Activated CD4-positive, alpha-beta T cell treated with anti-CD3 and anti-CD28 coated beads, Interleukin-2, amount 50 U/mL, for 24 hours (primary cell): Measurements from ENCODE around the gene CPM.
A peak's percentile ranks its signal among the peaks of the same experiment; 100 is the strongest.

Experiments used
- DNase-seq, 2 donors: peaks; one replicate each; pipeline ENCODE4 v3.0.0-alpha.2; 2020; ENCODE audit warnings: low read depth in 1 of 2, low spot score in 1 of 2

The CPM gene

DNA sequence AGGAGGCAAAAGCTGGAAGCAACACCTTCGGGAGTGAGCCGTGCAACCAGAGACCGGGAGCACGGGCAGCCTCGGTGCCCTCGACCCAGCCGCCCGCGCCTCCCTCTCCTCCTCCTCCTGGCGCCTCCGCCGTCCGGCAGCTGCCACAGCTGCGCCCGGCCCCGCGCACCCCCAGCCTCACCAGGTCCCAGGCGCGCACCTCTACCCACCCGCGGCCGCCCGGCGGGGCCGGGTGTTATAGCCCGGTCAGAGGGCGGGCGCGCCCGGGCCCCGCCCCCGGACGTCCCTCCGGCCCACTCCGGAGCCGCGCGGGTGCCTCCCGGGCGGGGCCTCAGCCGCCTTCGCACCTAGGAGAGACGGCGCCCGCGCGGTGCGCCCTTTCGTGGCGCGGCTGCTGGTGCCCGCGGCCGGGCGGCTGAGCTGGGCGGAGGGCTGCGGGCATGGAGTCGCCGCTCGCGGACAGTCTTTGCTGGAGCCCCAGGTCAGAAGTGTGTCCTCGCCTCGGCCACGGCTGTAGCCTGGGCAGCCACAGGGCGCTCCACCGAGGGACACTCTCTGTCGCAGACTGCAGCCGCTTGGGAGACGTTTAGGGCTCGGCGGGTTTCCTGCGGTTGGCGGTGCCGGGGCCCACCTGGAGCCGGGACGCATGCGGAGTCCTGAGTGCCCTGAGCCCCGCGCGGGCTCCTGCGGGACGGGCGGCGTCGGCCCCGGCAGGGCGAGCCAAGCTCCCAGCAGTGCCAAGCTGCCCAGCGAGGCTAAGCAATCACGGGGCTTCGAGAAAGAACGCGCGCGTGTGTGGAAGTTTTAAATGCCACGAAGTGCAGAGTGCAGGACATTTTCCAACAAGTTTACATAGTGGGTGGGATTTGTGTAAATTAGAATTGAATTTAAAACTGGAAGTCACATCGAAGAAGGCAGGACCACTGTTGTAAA lies at the start of gene CPM:
Gene CPM, minus strand, starts transcription at position 211 of the 933 bp plus-strand sequence. CDS start 334 bp downstream, outside the sequence.
- peak; percentile 48 to 66 for DNase-seq

DNA sequence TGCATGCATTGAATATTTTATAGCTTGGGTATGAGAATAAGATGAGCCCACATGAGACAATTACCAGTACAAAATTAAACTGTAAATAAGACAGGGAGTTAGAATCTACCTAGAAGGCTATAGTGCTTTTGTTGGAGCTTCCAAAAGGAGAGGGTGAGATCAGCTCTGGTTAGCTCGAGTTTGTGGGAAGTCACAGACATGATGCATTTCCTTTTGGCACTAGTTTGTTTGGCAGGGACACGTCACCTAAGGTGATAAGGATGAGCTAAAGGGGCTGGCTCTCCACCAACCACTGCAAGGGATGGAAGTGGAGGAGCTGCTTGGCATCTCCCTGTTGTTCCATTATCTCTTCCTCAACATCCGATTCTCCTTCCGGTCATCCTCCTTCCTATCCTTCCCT lies 48.5 kb upstream of the CPM start:
- DNase-seq: no peak

DNA sequence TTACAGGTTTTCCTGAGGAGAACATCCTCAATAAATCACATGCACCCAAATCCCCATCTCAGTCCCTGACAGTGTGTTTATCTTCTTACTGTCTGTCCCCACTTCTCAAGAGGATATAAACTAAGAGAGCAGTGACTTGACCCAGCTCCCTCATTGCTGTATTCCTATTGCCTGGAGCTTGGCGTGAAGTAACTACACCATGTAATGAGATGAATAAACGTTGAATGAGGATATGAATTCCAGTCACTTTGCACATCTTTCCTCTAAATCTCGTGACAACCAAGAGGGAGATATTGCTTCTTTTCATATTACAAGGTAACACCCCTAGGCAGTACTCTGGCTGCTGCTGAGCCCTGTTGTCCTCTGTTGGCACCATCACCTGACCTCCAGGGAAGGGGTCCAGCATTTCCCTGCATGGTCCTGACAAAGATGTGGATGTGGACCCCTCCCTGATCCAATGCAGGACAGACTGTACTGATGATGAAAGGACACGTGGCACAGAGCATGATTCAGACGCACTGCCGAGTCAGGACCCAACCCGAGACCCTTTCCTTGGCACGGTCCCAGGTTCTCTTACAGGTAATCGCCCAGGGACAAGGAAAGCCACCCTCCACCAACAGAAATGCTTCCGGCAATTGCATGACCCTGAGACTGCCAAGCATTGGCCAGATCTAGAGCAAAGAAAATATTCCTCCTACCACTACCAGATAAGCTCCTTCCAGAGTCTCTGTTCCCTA lies 47.7 kb upstream of the CPM start:
- no peak for DNase-seq

DNA sequence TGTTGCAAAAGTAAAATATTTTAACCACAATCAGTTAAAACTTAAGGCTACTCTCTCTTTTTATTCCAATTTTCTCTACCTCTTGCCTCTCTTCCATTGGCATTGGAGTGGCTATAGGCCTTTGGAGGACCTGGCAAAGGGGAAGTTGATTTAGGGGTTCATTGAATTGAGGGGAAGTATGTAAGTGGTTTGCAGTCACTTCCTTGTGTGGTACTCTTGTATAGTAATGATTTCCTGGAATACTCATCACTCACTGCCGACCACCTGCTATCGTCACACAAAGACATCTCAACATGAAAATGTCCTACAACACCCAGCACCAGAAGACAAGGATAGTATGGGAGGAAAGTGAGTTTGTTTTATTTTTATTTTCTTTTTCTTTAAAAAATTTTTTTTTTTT lies 45.7 kb upstream of the CPM start:
- no peak for DNase-seq

DNA sequence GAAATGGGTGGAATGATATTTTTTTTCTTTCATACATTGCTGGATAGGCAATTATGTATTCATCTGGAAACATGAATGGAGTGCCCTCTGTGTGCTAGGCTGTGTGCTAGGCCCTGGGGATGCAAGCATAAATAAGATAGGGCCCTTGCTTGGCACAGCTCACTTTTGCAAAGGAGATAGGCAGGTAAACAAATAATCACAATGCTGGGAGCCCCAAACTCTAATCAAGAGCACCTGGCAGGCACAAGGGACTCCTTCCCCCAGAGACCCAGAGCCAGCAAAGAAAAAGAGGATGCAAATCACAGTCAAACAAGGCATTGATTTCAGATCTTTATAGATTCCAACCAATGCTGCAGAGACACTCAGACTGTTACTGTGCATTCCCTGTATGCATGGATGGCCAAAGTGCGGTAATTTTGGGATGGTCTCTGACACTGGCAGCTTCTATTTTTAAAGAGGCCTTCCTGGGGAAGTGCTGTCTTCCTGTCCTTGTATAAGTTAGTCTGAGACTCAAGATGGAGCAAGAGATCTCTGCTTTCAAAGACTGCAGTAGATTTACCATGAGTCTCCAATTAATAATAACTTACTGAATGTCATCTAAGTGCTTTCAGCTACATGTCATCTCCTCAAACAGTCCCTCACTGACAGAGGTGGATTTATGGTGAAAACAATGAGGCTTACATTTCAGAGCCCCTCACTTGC lies 45.1 kb upstream of the CPM start:
- DNase-seq: no peak

DNA sequence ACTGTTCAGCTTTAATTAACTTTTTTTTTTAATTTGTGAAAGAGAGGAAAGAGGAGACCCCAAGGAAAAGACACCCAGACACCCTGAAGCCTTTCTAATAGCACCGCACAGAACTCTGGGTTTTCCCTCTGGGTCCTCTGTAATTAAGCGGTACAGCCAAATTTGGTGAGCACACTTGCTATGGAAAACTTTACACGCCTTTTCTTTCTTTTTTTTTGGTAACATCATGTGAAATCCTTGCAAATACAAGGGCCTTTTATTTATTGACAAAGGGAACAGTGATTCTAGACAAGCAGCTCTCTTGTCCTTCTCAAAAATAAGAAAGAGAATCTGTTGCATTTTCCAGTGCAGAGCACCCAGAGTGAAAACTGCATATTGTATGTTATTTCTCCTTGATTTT lies 44.4 kb upstream of the CPM start:
- no peak for DNase-seq

DNA sequence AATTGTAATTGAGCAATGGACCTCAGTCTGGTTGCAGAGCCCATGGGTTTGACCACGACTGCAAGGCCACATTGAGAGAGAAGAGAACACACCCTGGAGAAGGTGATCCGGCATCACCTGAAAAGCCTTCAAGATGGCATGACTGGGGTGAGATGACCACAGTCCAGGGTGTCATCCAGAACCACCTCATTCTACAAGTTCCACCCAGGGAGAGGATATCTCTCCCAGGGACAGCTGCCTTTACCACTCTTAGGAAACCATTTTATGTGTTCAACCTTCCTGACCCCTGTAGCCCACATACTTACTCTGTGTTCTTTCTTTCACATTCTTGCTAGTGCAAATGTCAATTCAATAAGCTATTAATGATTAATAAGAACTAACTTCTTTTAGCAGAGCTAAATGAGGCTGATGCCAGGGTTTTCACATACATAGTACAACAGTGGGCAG lies 43.4 kb upstream of the CPM start:
- DNase-seq: no peak

DNA sequence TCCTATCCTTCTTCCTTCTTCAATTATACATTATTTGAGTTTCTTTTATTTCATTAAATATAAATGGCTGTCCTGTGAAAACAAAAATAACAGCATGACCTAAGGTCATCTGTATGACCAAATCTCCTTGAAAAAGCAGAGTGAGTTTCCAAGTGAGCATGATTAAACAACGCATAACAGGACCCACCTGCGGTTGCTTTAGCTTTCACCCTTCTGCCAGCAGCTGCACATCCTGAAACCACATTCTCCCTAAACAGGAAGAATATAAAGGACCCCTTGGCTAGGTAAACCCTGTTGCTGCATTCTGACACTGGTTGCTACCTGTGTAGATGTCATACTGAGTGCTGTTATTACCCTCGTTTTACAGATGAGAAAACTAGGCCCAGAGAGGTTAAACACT lies 42.8 kb upstream of the CPM start:
- no peak for DNase-seq

DNA sequence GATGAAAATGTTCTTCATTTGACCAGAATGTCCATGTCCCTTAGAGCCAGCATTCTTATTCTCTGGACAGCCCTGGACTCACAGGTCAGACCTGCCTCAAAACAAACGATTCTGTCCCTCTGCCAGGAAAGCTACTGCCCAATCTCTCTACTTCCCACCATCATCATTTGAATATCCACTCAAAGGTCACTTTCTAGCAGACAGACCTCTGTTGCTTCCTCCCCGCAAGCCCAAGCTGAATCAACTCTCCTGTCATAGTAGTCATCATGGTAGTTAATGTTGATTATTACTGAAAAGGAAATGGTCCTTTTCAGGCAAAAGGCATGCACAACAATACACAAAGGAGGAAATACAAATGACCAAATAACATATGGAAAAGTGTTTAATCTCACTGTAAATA lies 39.6 kb upstream of the CPM start:
- no peak for DNase-seq

DNA sequence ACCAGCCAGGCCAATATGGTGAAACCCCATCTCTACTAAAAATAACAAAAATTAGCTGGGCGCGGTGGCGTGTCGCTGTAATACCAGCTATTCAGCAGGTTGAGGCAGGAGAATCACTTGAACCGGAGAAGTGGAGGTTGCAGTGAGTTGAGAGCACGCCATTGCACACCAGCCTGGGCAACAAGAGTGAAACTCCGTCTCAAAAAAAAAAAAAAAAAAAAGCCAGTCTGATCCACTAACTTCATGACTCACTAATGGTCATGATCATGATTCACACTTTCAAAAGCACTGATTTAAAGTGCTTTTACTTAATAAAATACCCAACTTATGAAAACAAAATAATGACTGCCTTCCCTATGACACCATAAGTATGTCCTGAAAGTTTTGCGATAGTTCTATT lies 38.4 kb upstream of the CPM start:
- no peak for DNase-seq

DNA sequence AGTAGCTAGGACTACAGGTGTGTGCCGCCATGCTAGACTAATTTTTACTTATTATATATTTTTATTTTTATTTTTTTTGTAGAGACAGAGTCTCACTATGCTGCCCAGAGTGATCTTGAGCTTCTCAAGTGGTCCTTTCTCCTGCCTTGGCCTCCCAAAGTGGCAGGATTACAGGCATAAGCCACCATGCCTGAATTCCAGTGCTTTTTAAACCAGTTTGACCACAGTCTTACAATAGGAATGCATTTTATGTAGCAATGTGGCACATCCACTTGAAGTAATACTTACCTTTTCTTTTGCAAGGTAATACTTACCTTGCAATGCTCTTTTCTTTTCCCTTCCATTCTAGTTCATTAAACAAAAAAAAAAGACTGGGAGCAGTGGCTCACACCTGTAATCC lies 38.0 kb upstream of the CPM start:
- no peak for DNase-seq

DNA sequence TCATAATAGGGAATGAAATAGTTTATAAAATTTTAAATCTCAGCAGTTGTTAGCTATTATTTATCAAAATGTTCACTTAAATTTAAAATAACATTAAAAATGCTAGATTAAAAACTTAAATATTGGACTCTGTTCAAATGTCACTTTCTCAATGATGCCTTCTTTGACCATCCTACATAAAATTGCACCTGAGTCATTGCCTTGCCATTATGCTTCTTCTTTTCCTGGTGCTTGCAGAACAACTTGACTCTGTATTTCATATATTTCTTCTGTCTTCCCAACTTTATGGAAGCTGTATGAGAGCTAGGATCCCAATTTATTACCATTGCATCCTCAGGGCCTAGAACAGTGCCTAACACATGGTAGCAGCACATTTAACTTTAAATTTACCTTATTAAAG lies 37.3 kb upstream of the CPM start:
- DNase-seq: no peak

DNA sequence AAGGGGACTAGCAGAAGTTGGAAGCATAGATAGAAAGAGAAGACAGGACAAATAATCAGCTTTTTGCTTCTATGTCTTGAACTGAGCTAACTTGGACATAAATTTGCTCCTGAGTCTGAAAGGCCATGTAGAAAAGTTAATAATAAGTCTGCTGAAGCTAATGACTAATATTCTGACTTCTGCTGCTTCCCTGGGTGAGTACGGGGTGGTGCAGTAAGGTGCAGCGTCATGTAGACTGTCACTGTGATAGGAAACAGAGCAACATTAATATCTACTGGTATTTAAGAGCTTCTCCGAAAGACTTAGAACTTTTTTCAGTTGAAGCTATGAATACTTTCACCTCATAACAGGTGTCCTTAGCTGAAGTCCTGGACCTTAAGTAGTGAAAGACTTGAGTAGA lies 34.1 kb upstream of the CPM start:
- DNase-seq: no peak

DNA sequence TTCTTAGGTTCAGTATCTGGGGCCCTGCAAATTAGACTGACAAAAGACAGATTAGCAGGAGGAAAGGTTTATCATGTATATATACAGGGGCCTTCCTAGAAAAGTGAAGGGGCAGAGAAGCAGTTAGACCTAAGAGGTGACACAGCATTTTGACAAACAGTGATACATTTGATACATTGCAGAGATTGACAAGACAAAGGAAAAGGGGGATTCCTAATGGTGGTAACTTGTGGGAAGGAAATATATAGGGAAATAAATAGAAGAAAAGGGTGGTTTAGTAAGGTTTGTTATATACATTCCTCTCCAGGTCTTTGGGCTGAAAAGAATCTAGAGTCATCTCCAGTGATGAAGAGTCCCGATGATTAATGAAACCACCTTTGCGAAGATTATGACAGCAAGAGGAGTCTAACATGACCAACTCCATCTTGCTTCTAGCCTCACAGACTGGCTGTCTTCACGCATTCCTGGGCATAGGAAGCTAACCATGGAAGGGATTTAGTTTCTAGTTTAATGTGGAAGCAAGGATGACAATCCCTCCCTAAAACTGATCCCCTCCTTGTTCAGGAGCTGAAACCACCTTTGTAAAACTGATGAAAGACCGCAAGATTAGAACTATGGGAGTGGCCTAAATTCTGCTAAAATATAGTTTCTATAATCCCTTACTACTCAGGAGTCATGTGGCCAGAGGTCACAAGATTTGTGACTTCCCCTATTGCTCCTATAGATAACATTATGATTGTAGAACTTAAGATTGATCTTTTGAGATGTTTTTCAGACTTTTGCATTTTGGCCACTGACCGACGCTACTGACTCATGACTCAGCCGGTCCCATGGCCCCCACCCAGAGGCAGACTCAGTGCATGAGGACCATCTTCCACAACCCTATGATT lies 31.1 kb upstream of the CPM start:
- DNase-seq: no peak

DNA sequence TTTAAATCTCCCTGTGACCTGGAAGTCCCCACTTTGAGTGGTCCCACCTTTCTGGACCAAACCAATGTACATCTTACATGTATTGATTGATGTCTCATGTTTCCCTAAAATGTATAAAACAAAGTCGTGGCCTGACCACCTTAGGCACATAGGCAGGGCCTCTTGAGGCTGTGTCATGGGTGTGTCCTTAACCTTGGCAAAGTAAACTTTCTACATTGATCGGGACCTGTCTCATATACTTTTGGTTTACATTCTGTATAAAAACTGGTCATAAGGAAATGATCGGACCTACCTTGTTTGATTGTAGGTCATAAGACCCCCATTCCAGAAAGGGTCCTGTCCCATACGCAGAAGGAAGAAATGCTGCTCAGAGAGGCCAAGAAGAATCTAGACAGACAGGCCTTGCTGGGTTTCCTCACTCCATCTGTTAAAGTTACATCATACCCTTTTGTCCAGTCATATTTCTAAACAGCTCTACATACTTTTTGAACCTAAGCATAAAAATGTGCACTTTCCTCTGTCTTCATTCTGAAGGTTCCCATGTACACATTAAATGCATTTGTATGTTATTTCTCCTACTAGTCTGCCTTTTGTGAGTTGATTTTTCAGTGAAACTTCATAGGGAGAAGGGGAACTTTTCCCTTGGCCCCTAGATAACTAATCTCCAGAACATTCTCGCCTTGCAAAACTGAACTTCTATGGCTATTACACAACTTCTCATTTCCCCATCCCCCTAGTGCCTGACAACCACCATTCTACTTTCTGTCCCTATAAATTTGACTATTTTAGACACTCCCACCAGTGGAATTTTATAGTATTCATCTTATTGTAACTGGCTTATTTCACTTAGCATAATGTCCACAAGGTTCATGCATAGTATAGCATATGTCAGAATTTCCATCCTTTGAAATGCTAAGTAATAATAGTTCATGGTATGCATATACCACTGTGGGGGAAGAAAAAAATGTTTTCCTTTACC lies 30.2 kb upstream of the CPM start:
- DNase-seq: no peak

DNA sequence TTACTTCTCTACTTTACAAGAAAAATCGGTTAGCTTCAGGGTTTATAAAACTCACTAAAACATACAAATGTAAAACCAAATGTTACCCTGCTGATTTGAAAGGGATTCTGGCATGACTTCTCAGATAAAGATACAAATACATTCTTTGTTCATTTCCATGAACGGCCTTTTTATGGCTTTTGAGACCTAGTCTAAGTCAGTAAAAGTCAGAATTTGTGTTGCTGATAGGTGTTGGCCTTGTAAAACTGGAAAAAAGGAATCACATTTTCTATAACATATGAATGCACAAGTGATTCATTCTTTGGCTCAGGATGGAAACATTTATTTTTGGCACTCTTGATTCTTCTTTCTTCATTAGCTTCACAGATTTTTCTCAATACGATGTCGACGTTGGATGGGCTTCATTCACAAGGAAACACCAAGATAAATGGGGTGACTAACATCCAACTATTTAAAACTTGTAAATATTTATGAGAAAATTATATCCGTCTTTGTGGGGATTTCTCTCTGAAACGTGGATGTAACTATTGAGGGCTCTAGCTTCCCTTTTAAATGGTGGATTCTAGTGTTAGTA lies 27.0 kb upstream of the CPM start:
- DNase-seq: no peak

DNA sequence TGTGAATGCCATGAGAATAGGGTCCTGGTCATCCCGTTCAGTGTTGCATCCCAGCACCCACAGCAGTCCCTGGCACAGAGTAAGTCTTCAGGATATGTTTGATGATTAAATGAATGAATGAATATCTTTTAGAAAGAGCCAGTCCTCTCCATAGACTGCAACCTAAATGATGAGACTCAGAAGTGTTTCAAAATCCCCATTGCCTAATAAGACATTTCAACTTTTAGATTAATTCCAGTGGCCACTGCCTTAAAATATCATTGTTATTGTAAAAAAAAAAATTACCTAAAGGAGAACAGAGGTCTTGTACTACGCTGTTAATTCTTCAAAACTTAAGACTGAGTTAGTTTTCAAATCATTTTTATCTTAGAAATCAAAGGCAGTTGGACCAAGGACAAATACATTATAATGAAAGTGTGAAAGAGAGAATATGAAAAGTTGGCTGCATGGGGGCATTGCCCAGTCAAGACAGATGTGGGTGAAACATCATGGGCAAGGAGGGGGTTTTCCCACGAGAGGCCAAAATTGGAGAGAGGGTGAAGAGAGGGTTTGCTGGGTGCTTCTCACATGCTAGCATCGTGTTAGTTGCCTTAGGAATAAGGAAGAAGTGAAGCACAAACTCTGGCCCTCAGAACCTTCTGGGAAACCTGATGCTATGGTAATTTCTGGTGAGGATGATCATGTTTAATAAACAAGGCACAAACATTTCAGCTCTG lies 26.3 kb upstream of the CPM start:
- DNase-seq: no peak

DNA sequence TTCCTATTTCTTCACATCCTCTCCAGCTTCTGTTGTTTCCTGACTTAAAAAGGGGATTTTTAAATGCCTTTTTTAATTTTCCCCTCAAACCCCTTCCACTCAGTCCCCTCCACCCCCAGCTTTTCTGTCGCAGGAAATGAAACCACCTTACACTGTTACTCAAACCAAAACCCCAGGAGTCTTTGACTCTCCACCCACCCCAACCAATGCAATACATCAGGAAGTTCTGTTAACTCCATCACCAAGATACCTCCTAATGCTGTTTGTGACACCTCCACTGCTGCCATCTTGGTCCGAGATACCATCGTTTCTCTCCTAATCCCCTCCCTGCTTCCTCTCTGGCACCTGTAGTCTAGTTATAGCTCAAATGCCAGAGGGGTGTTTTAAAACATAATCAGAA lies 25.4 kb upstream of the CPM start:
- peak in 1 of 2 donors; percentile 63 for DNase-seq

DNA sequence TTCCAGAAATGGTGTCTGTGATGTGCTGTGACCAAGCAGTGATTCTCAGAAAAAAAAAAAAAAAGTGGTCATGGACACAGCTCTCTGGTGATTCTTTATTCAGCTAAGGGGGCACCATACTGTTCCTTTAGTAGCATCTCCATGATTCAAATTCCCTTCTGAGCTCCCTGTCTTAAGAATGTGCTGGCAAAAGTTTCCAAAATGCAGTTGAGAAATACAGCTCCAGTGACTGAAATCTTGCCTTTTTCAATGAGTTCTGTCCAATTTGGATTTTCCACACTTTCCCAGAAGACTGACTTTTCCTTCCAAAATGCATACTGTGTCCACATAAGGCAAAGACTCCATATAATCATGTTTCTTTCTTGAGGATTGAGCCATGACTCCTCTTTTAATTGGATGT lies 24.3 kb upstream of the CPM start:
- no peak for DNase-seq
